PC-9 (cell line): ENCODE results near the gene ZFAND3. TPM values are rescaled to one million over a fixed set of nuclear protein-coding genes. Genes with fewer than 3 reads are reported as not detected.

ENCODE experiments used
- BruUV-seq: library from RNA; stranded (reverse); fragments of 400-500 nt; replicated peaks from 2 replicates; lab custom pipeline; 2021; lab: Mats Ljungman, UMichigan
- CTCF ChIA-PET: fragments of 300-600 bp; sonication (Branson Sonifier 250); formaldehyde crosslinking; loops from one replicate; lab custom pipeline; 2022; ENCODE audit warnings: antibody characterized with exemption; lab: Charles Lee
- POLR2A ChIA-PET: fragments of 300-600 bp; sonication (Branson Sonifier 250); formaldehyde crosslinking; loops from one replicate; lab custom pipeline; 2022; ENCODE audit warnings: antibody characterized with exemption; ENCODE audit not compliant: unreplicated experiment; lab: Charles Lee
- DNase-seq, 2 experiments: peaks; one replicate each; pipeline versions ENCODE4 v3.0.0 to v3.0.0-alpha.2; 2015 to 2022; ENCODE audit warnings: mixed read lengths in 1 of 2
- H2AFZ ChIP-seq: fragments of 200-600 bp; sonication (generic); 2 replicates; pipeline ENCODE4 v1.8.1; 2017; ENCODE audit warnings: antibody characterized with exemption
- H3F3A ChIP-seq: fragments of 200-600 bp; sonication (generic); 2 replicates; pipeline ENCODE4 v1.8.1; 2017; ENCODE audit warnings: antibody characterized with exemption, mild to moderate bottlenecking, low read depth; ENCODE audit not compliant: insufficient read depth
- H3K27ac ChIP-seq: fragments of 200-600 bp; sonication (generic); 2 replicates; pipeline ENCODE4 v1.6.1; 2016; ENCODE audit warnings: mixed run types
- H3K27me3 ChIP-seq: fragments of 200-600 bp; sonication (generic); 2 replicates; pipeline ENCODE4 v1.6.1; 2016; ENCODE audit warnings: low read depth, mixed run types; ENCODE audit not compliant: insufficient read depth
- H3K36me3 ChIP-seq: fragments of 200-600 bp; sonication (generic); 2 replicates; pipeline ENCODE4 v1.6.1; 2016; ENCODE audit warnings: low read depth, mixed run types
- H3K4me1 ChIP-seq: fragments of 200-600 bp; sonication (generic); replicated peaks from 2 replicates; pipeline ENCODE4 v1.6.1; 2016; ENCODE audit warnings: mixed run types; ENCODE audit not compliant: insufficient read depth
- H3K4me2 ChIP-seq: fragments of 200-600 bp; sonication (generic); 2 replicates; pipeline ENCODE4 v1.6.1; 2017; ENCODE audit warnings: mixed run types
- H3K4me3 ChIP-seq: fragments of 200-600 bp; sonication (generic); 2 replicates; pipeline ENCODE4 v1.6.1; 2016; ENCODE audit warnings: mixed run types
- H3K79me2 ChIP-seq: fragments of 200-600 bp; sonication (generic); 2 replicates; pipeline ENCODE4 v1.6.1; 2017; ENCODE audit warnings: low read depth, mixed run types
- H3K9me2 ChIP-seq: fragments of 200-600 bp; sonication (generic); 2 replicates; pipeline ENCODE4 v1.8.1; 2017; ENCODE audit warnings: mild to moderate bottlenecking; ENCODE audit not compliant: insufficient read depth
- H3K9me3 ChIP-seq: fragments of 200-600 bp; sonication (generic); 2 replicates; pipeline ENCODE4 v1.8.1; 2016; ENCODE audit warnings: low read depth; ENCODE audit not compliant: insufficient read depth
- H4K20me1 ChIP-seq: fragments of 200-600 bp; sonication (generic); 2 replicates; pipeline ENCODE4 v1.8.1; 2017; ENCODE audit not compliant: insufficient read depth
- CTCF ChIP-seq: fragments of 200-600 bp; sonication (generic); conservative IDR thresholded peaks from 2 replicates; pipeline ENCODE4 v1.6.1; 2017; ENCODE audit warnings: mixed run types, antibody characterized with exemption, mild to moderate bottlenecking, moderate library complexity
- EZH2 ChIP-seq: fragments of 200-600 bp; sonication (generic); IDR thresholded peaks from 2 replicates; pipeline ENCODE4 v1.8.0; 2017; ENCODE audit warnings: antibody characterized with exemption, low read depth
- intact Hi-C: fragments of 100-400 bp; cut with micrococcal nuclease; formaldehyde crosslinking; loops from one replicate; pipeline ENCODE4 v1.10.0; 2022; ENCODE audit not compliant: unreplicated experiment
- total RNA-seq: library from RNA; stranded (reverse); gene quantifications from 2 replicates; pipeline ENCODE4 v1.2.3, GENCODE V29; 2021

Gene ZFAND3
- total RNA-seq, 1 experiment from 2014 or later = 46.8 TPM

- TF ChIP-seq CTCF (no peak), EZH2 (no peak)
- intact Hi-C loops = no loop called here
- Histone ChIP-seq H3K4me1 (no peaks in the 10 kb centered on the region), H3K36me3 (peaks cover 7% of the 10 kb centered on the region; the same call in 1 of the 2 replicates), H3K27me3 (no peaks in the 10 kb centered on the region), H3K4me3 (no peak overlapping the region), H3K9me3 (no peaks in the 10 kb centered on the region), H2AFZ (no peak overlapping the region), H3K27ac (no peak overlapping the region), H3K9me2 (no peaks in the 10 kb centered on the region), H3F3A (peaks cover 3% of the 10 kb centered on the region; the same call in 1 of the 2 replicates), H3K4me2 (no peak overlapping the region), H4K20me1 (peaks cover 18% of the 10 kb centered on the region; the same call in 1 of the 2 replicates), H3K79me2 (no peaks in the 10 kb centered on the region)
- no peak for DNase-seq
- no TSS peak for BruUV-seq
- ChIA-PET CTCF (interaction anchor here (0.7 kb wide), 1 partner anchor 151 kb away, joined by 10 read pairs; no protein-coding TSS in a partner anchor), POLR2A (no interaction called here)
These were observed 244.9 kb downstream of the ZFAND3 start for GRCh38 chr6:38064431-38064830.

- TF ChIP-seq CTCF (no peak), EZH2 (no peak)
- Histone ChIP-seq H3K4me2 (no peak overlapping the region), H3K9me3 (no peaks in the 10 kb centered on the region), H3K27ac (no peak overlapping the region), H3F3A (peaks cover 3% of the 10 kb centered on the region; the same call in 1 of the 2 replicates), H4K20me1 (peaks cover 22% of the 10 kb centered on the region; the same call in 1 of the 2 replicates), H3K4me1 (no peaks in the 10 kb centered on the region), H3K9me2 (no peaks in the 10 kb centered on the region), H3K36me3 (peaks cover 7% of the 10 kb centered on the region; the same call in 1 of the 2 replicates), H3K4me3 (no peak overlapping the region), H3K79me2 (0 out of 2 replicates have a peak, but pooled peaks cover 3% of the 10 kb centered on the region), H2AFZ (no peak overlapping the region), H3K27me3 (no peaks in the 10 kb centered on the region)
- ChIA-PET POLR2A (no interaction called here), CTCF (interaction anchor here (0.6 kb wide), 1 partner anchor 741 kb away, joined by 8 read pairs; no protein-coding TSS in a partner anchor)
- DNase-seq = no peak
- intact Hi-C loops = no loop called here
- BruUV-seq = no TSS peak
These were observed 246.3 kb downstream of the ZFAND3 start for GRCh38 chr6:38065734-38066305.

GRCh38 chr6:38067263-38067980 is 247.9 kb downstream of the ZFAND3 start:
- Histone ChIP-seq H3K79me2 (peaks cover 3% of the 10 kb centered on the region; the same call in 1 of the 2 replicates), H3K36me3 (peaks cover 7% of the 10 kb centered on the region; the same call in 1 of the 2 replicates), H3K4me2 (no peak overlapping the region), H4K20me1 (peaks cover 22% of the 10 kb centered on the region; the same call in 1 of the 2 replicates), H3K9me3 (no peaks in the 10 kb centered on the region), H3K27ac (no peak overlapping the region), H3K27me3 (no peaks in the 10 kb centered on the region), H2AFZ (no peak overlapping the region), H3K4me1 (no peaks in the 10 kb centered on the region), H3K4me3 (no peak overlapping the region), H3F3A (no peaks in the 10 kb centered on the region; the same call in 1 of the 2 replicates), H3K9me2 (no peaks in the 10 kb centered on the region)
- no TSS peak for BruUV-seq
- ChIA-PET CTCF (interaction anchor here (0.6 kb wide), 1 partner anchor 76 kb away, joined by 3 read pairs; no protein-coding TSS in a partner anchor), POLR2A (no interaction called here)
- TF ChIP-seq CTCF = no peak
- no peak for TF ChIP-seq EZH2
- intact Hi-C loops = no loop called here
- no peak for DNase-seq
